Measurements from ENCODE around the gene OAS3. TPM values are rescaled to one million over a fixed set of nuclear protein-coding genes. Genes with fewer than 3 reads are reported as not detected.

OAS3 gene
- total and polyA plus RNA-seq, 3 donors from 2014 or later, result 6.9 to 11.5 (median 8.5) TPM

DNA sequence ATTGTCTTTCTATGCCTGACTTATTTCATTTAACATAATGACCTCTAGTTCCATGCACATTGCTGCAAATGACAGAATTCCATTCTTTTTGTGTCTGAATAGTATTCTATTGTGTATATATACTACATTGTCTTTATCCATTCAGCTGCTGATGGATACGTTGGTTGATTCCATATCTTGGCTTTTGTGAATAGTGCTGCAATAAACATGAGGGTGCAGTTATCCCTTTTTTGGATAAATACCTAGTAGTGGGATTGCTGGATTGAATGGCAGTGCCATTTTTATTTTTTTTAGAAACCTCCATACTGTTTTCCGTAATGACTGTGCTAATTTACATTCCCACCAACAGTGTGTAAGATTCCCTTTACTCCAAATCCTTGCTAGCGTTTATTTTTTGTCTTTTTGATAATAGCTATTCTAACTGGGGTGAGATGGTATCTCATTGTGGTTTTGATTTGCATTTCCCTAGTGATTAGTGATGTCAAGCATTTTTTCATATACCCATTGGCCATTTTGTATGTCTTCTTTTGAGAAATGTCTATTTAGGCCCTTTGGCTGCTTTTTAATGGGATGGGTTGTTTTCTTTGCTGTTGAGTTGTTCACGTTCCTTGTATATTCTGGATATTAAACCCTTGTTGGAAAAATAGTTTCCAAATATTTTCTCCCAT lies 42.4 kb downstream of the OAS3 start:
- no peak for TF ChIP-seq POLR2A (IDR thresholded peaks at IDR 0.05)
- TF ChIP-seq, protein P1, sequence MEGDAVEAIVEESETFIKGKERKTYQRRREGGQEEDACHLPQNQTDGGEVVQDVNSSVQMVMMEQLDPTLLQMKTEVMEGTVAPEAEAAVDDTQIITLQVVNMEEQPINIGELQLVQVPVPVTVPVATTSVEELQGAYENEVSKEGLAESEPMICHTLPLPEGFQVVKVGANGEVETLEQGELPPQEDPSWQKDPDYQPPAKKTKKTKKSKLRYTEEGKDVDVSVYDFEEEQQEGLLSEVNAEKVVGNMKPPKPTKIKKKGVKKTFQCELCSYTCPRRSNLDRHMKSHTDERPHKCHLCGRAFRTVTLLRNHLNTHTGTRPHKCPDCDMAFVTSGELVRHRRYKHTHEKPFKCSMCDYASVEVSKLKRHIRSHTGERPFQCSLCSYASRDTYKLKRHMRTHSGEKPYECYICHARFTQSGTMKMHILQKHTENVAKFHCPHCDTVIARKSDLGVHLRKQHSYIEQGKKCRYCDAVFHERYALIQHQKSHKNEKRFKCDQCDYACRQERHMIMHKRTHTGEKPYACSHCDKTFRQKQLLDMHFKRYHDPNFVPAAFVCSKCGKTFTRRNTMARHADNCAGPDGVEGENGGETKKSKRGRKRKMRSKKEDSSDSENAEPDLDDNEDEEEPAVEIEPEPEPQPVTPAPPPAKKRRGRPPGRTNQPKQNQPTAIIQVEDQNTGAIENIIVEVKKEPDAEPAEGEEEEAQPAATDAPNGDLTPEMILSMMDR (IDR thresholded peaks at IDR 0.05), result no peak

DNA sequence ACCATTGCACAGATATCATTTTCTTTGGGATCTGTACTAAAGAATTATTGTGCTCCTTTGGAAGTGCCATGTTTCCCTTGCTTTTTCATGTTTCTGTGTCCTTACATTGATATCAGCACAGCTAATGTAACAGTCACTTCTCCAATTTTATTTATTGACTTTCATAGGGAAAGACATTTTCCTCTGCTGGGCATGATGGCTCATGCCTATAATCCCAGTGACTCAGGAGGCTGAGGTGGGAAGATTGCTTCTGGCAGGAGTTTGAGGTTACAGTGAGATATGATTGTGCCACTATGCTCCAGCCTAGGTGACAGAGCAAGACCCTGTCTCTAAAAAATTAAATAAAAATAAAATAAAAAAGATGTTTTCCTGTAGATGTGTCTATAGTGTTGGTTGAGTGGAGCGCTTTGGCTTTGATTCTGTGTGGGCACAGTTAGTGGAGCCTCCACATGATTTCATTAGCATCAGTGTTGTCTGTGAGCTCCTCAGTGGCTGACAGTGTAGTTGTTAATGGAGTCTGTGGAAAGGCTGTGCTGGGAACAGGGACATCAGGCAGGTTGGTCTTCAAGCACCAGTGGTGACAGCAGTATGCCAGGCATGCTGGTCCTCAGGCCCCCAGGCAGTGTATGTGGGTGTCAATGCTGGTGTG lies 47.5 kb downstream of the OAS3 start:
- DNase-seq, result no peak
- no peak overlapping the region for H3K4me3 ChIP-seq
- no peaks in the 10 kb centered on the region for H3K4me1 ChIP-seq
- TF ChIP-seq POLR2A (IDR thresholded peaks at IDR 0.05), result no peak
- TF ChIP-seq, protein P1 (IDR thresholded peaks at IDR 0.05), result no peak
- no peak overlapping the region for H3K27ac ChIP-seq
- H3K27me3 ChIP-seq, result no peaks in the 10 kb centered on the region
- 93 to 94% methylated on average over 1 of the region's 1 CpG for WGBS, 2 donors
- intact Hi-C loops (cut with DNase I; ENCODE audit: low total_unique reads), result no loop called here
- no peaks in the 10 kb centered on the region for H3K36me3 ChIP-seq (ENCODE audit: low read depth, missing control alignments)
- no peaks in the 10 kb centered on the region for H3K9me3 ChIP-seq

More for the DNA sequence above, 42.4 kb downstream of the OAS3 start:
- 81 to 86% methylated on average over 4 of the region's 4 CpGs for WGBS, 2 donors
- Histone ChIP-seq H3K36me3 (ENCODE audit: low read depth, missing control alignments) (no peaks in the 10 kb centered on the region), H3K9me3 (no peaks in the 10 kb centered on the region), H3K4me1 (no peaks in the 10 kb centered on the region), H3K4me3 (no peak overlapping the region), H3K27ac (no peak overlapping the region), H3K27me3 (no peaks in the 10 kb centered on the region)
- no peak for DNase-seq
- intact Hi-C loops (cut with DNase I; ENCODE audit: low total_unique reads), result no loop called here

DNA sequence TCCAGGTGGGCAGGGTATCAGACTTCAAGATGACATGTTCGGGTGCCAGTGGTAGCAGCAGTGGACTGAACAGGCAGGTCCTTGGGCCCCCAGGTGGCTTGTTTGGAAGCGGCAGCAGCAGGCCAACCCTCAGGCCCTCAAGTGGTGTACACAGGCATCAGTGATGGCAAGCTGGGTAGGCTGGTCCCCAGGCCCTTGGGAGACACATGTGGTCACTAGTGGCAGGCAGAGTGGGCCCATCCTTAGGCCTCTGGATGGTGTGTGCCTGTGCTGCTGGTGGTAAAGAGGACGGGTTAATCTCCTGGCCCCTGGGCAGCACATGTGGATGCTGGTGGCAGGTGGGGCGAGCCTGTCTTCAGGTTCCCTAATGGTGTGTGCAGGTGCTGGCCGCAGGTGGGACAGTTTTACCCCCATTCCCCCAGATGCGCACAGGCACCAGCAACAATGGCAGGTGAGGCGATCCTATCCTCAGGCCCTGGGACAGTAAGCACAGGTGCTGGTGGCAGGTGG lies 48.1 kb downstream of the OAS3 start:
- H3K27me3 ChIP-seq, result no peaks in the 10 kb centered on the region
- WGBS, 2 donors, result 100% methylated on average over 4 to 7 of the region's 7 CpGs
- DNase-seq, result no peak
- no peak overlapping the region for H3K4me3 ChIP-seq
- H3K36me3 ChIP-seq (ENCODE audit: low read depth, missing control alignments), result no peaks in the 10 kb centered on the region
- intact Hi-C loops (cut with DNase I; ENCODE audit: low total_unique reads), result no loop called here
- TF ChIP-seq, protein P1 (IDR thresholded peaks at IDR 0.05), result no peak
- no peak for TF ChIP-seq POLR2A (IDR thresholded peaks at IDR 0.05)
- no peaks in the 10 kb centered on the region for H3K9me3 ChIP-seq
- H3K27ac ChIP-seq, result no peak overlapping the region
- no peaks in the 10 kb centered on the region for H3K4me1 ChIP-seq

DNA sequence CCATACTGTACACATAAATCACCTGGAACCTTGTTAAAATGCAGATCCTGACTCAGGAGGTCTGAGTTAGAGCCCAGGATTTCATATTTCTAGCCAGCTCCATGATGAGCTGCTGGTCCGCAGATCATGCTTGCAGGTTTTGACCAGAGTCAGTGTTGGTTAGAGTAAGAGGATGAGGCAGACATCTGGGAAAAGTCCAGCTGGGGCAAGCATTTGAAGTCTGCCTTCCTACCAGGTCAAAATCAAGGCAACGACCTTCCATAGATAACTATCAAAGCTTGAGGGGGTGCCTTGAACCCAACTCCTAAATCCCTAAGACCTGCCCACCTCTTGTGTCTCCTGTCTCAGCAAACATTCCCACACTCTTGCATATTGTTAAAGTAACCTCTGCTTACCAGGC lies 49.3 kb downstream of the OAS3 start:
- H3K4me1 ChIP-seq, result no peaks in the 10 kb centered on the region
- no peak for TF ChIP-seq POLR2A (IDR thresholded peaks at IDR 0.05)
- TF ChIP-seq, protein P1 (IDR thresholded peaks at IDR 0.05), result no peak
- H3K9me3 ChIP-seq, result no peaks in the 10 kb centered on the region
- 86 to 87% methylated on average over 2 of the region's 2 CpGs for WGBS, 2 donors
- intact Hi-C loops (cut with DNase I; ENCODE audit: low total_unique reads), result no loop called here
- H3K27ac ChIP-seq, result no peak overlapping the region
- H3K36me3 ChIP-seq (ENCODE audit: low read depth, missing control alignments), result no peaks in the 10 kb centered on the region
- H3K27me3 ChIP-seq, result no peaks in the 10 kb centered on the region
- H3K4me3 ChIP-seq, result no peak overlapping the region
- no peak for DNase-seq

Data from testis (tissue), 3 donors.